Panc1 (cell line): ENCODE data around the gene DLGAP1.

Experiments used
- POLR2AphosphoS5 ChIP-seq: IDR thresholded peaks from 2 replicates; pipeline ENCODE4 v1.6.1; 2012; ENCODE audit warnings: mild to moderate bottlenecking, low read depth, low read length, moderate library complexity
- REST ChIP-seq, 2 experiments: IDR thresholded peaks; 2 replicates each; pipeline ENCODE4 v1.6.1; 2011 to 2012; ENCODE audit warnings: low read depth in 2 of 2, control low read depth in 1 of 2, low read length in 1 of 2, mild to moderate bottlenecking in 1 of 2, moderate library complexity in 1 of 2; ENCODE audit not compliant: insufficient read depth in 1 of 2
- TF ChIP-seq, protein P1 (sequence below): fragments of 450-650 bp; IDR thresholded peaks from 2 replicates; pipeline ENCODE4 v1.5.1; 2017; ENCODE audit warnings: mild to moderate bottlenecking

- TF ChIP-seq, protein P1, sequence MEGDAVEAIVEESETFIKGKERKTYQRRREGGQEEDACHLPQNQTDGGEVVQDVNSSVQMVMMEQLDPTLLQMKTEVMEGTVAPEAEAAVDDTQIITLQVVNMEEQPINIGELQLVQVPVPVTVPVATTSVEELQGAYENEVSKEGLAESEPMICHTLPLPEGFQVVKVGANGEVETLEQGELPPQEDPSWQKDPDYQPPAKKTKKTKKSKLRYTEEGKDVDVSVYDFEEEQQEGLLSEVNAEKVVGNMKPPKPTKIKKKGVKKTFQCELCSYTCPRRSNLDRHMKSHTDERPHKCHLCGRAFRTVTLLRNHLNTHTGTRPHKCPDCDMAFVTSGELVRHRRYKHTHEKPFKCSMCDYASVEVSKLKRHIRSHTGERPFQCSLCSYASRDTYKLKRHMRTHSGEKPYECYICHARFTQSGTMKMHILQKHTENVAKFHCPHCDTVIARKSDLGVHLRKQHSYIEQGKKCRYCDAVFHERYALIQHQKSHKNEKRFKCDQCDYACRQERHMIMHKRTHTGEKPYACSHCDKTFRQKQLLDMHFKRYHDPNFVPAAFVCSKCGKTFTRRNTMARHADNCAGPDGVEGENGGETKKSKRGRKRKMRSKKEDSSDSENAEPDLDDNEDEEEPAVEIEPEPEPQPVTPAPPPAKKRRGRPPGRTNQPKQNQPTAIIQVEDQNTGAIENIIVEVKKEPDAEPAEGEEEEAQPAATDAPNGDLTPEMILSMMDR = no peak
- TF ChIP-seq REST (IDR thresholded peaks at IDR 0.05; ENCODE audit: insufficient read depth in 1 of 2, low read depth in 2 of 2, low read length in 1 of 2) (0 out of 4 replicates have a peak, but pooled peaks of 1 of the 2 experiments have one; percentile 28), POLR2AphosphoS5 (peak; percentile 77)
Measured at GRCh38 chr18:3450012-3450798, 1004.9 kb downstream of the DLGAP1 start, which contains the start of gene TGIF1.
